ENCODE results near the gene TEX2.
"Not testable (repeated sequence)": the region's sequence is repeated elsewhere in the genome, so short reads cannot be mapped to it uniquely, and the experiment has no call there.

Gene TEX2

GRCh38 chr17:64120972-64121786 lies 141.9 kb downstream of the TEX2 start:
- not testable (repeated sequence) for H2AK5ac ChIP-seq (ENCODE audit: low read length, severe bottlenecking); H2BK120ac ChIP-seq (ENCODE audit: low read depth, low read length); H3K4me2 ChIP-seq (ENCODE audit: low read length, poor library complexity, severe bottlenecking); H3K18ac ChIP-seq (ENCODE audit: low read depth in 1 of 2, low read length in 2 of 2); H3K23ac ChIP-seq (ENCODE audit: low read length in 2 of 2); H3K4me3 ChIP-seq (ENCODE audit: insufficient read depth in 1 of 2, low read depth in 1 of 2, low read length in 2 of 2); H3K36me3 ChIP-seq (ENCODE audit: control insufficient read depth in 1 of 2, insufficient read depth in 2 of 2, low read depth in 1 of 2, low read length in 2 of 2); H4K91ac ChIP-seq (ENCODE audit: low read length); H3K4me1 ChIP-seq (ENCODE audit: control insufficient read depth, insufficient read depth, low read depth, low read length); H3K27ac ChIP-seq (ENCODE audit: low read length, poor library complexity, severe bottlenecking); H4K8ac ChIP-seq (ENCODE audit: low read length); H3K27me3 ChIP-seq (ENCODE audit: control insufficient read depth in 1 of 2, insufficient read depth in 1 of 2, low read length in 2 of 2); H2BK5ac ChIP-seq (ENCODE audit: low read depth, low read length, poor library complexity, severe bottlenecking); H2BK15ac ChIP-seq (ENCODE audit: low read depth, poor library complexity, severe bottlenecking); H3K9ac ChIP-seq (ENCODE audit: low read length); H3K4ac ChIP-seq (ENCODE audit: low read depth in 1 of 2, low read length in 2 of 2); H2BK12ac ChIP-seq (ENCODE audit: low read length in 2 of 2); DNase-seq; H2AFZ ChIP-seq (ENCODE audit: low read depth, low read length); H3K9me3 ChIP-seq (ENCODE audit: control insufficient read depth, low read length)
- 97% methylated on average over 13 of the region's 13 CpGs for WGBS
- Histone ChIP-seq H3K14ac (ENCODE audit: low read length in 2 of 2) (peak overlapping the region in 1 of 2 experiments; percentile 26), H3K79me1 (replicated peaks; ENCODE audit: low read length, poor library complexity, severe bottlenecking) (peaks cover 27% of the 10 kb centered on the region)

- H3K27me3 ChIP-seq (ENCODE audit: control insufficient read depth in 1 of 2, insufficient read depth in 1 of 2, low read length in 2 of 2), result no peaks in the 10 kb centered on the region
- no peaks in the 10 kb centered on the region for H3K4me1 ChIP-seq (ENCODE audit: control insufficient read depth, insufficient read depth, low read depth, low read length)
- no peaks in the 10 kb centered on the region for H3K9me3 ChIP-seq (ENCODE audit: control insufficient read depth, low read length)
- no peak overlapping the region for H3K9ac ChIP-seq (ENCODE audit: low read length)
- H2AK5ac ChIP-seq (ENCODE audit: low read length, severe bottlenecking), result no peak overlapping the region
- no peak overlapping the region for H4K8ac ChIP-seq (ENCODE audit: low read length)
- no peak overlapping the region for H3K27ac ChIP-seq (ENCODE audit: low read length, poor library complexity, severe bottlenecking)
- DNase-seq, result no peak
- H3K4ac ChIP-seq (ENCODE audit: low read depth in 1 of 2, low read length in 2 of 2), result no peak overlapping the region
- H2BK5ac ChIP-seq (ENCODE audit: low read depth, low read length, poor library complexity, severe bottlenecking), result no peak overlapping the region
- H3K4me2 ChIP-seq (ENCODE audit: low read length, poor library complexity, severe bottlenecking), result no peak overlapping the region
- H3K23ac ChIP-seq (ENCODE audit: low read length in 2 of 2), result no peak overlapping the region
- no peak overlapping the region for H3K4me3 ChIP-seq (ENCODE audit: insufficient read depth in 1 of 2, low read depth in 1 of 2, low read length in 2 of 2)
- no peak overlapping the region for H2AFZ ChIP-seq (ENCODE audit: low read depth, low read length)
- no peak overlapping the region for H2BK12ac ChIP-seq (ENCODE audit: low read length in 2 of 2)
- H3K79me1 ChIP-seq (replicated peaks; ENCODE audit: low read length, poor library complexity, severe bottlenecking), result peaks cover 30% of the 10 kb centered on the region
- peaks cover 4 to 6% of the 10 kb centered on the region in 2 experiments for H3K36me3 ChIP-seq (ENCODE audit: control insufficient read depth in 1 of 2, insufficient read depth in 2 of 2, low read depth in 1 of 2, low read length in 2 of 2)
- H2BK15ac ChIP-seq (ENCODE audit: low read depth, poor library complexity, severe bottlenecking), result no peak overlapping the region
- no peak overlapping the region for H3K14ac ChIP-seq (ENCODE audit: low read length in 2 of 2)
- H3K18ac ChIP-seq (ENCODE audit: low read depth in 1 of 2, low read length in 2 of 2), result no peak overlapping the region
- no peak overlapping the region for H2BK120ac ChIP-seq (ENCODE audit: low read depth, low read length)
- H4K91ac ChIP-seq (ENCODE audit: low read length), result no peak overlapping the region
- WGBS, result 99% methylated on average over 3 of the region's 3 CpGs
Observed at GRCh38 chr17:64120159-64120810, 142.8 kb downstream of the TEX2 start.

GRCh38 chr17:64117981-64118979 lies 144.8 kb downstream of the TEX2 start:
- H4K8ac ChIP-seq (ENCODE audit: low read length), result no peak overlapping the region
- no peak overlapping the region for H2BK15ac ChIP-seq (ENCODE audit: low read depth, poor library complexity, severe bottlenecking)
- H3K79me1 ChIP-seq (replicated peaks; ENCODE audit: low read length, poor library complexity, severe bottlenecking), result peaks cover 33% of the 10 kb centered on the region
- H3K27ac ChIP-seq (ENCODE audit: low read length, poor library complexity, severe bottlenecking), result no peak overlapping the region
- no peaks in the 10 kb centered on the region for H3K4me1 ChIP-seq (ENCODE audit: control insufficient read depth, insufficient read depth, low read depth, low read length)
- H2AK5ac ChIP-seq (ENCODE audit: low read length, severe bottlenecking), result no peak overlapping the region
- H3K27me3 ChIP-seq (ENCODE audit: control insufficient read depth in 1 of 2, insufficient read depth in 1 of 2, low read length in 2 of 2), result no peaks in the 10 kb centered on the region
- no peaks in the 10 kb centered on the region for H3K9me3 ChIP-seq (ENCODE audit: control insufficient read depth, low read length)
- H3K4me3 ChIP-seq (ENCODE audit: insufficient read depth in 1 of 2, low read depth in 1 of 2, low read length in 2 of 2), result no peak overlapping the region
- H3K4me2 ChIP-seq (ENCODE audit: low read length, poor library complexity, severe bottlenecking), result no peak overlapping the region
- no peak overlapping the region for H3K18ac ChIP-seq (ENCODE audit: low read depth in 1 of 2, low read length in 2 of 2)
- no peak overlapping the region for H2BK12ac ChIP-seq (ENCODE audit: low read length in 2 of 2)
- H3K14ac ChIP-seq (ENCODE audit: low read length in 2 of 2), result no peak overlapping the region
- no peak for DNase-seq
- no peak overlapping the region for H3K4ac ChIP-seq (ENCODE audit: low read depth in 1 of 2, low read length in 2 of 2)
- H4K91ac ChIP-seq (ENCODE audit: low read length), result no peak overlapping the region
- no peak overlapping the region for H2BK120ac ChIP-seq (ENCODE audit: low read depth, low read length)
- no peak overlapping the region for H3K9ac ChIP-seq (ENCODE audit: low read length)
- no peak overlapping the region for H2BK5ac ChIP-seq (ENCODE audit: low read depth, low read length, poor library complexity, severe bottlenecking)
- WGBS, result 90% methylated on average over 9 of the region's 10 CpGs
- H3K36me3 ChIP-seq (ENCODE audit: control insufficient read depth in 1 of 2, insufficient read depth in 2 of 2, low read depth in 1 of 2, low read length in 2 of 2), result peaks cover 4 to 6% of the 10 kb centered on the region in 2 experiments
- H2AFZ ChIP-seq (ENCODE audit: low read depth, low read length), result no peak overlapping the region
- no peak overlapping the region for H3K23ac ChIP-seq (ENCODE audit: low read length in 2 of 2)
